Measurements from ENCODE around the gene MLST8.
A peak's percentile ranks its signal among the peaks of the same experiment; 100 is the strongest.

Gene MLST8

DNA sequence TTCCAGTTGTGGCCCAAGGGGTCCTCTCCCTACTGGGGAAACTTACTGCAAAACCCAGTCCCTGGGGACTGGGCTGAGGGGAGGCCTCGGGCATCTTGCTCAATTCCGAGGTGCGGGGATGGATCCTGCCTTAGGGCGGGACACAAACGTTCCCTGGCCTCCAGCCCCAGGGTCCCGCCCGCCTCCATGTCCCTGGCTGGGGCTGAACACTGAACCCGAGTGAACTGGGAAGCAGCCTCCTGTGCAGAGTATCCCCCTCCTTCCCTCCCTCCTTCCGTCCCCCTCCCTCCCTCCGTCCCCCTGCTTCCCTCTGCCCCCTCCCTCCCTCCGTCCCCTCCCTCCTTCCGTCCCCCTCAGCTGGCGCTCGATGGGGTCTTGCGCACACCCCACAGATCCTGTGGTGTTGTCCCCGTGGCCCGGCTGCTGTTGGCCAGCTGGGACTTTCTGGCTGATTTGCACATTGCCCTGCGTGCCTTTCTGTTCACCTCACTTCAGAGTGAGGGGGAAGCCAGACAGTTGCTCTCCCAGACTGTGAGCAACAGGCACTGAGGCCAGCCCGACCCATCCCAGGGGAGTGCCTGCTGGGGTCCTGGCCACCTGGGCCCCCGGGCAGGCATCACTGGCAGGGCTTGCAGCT, 44.2 kb upstream of the MLST8 start:
- no peaks in the 10 kb centered on the region for H3K4me1 ChIP-seq (ENCODE audit: control insufficient read depth, insufficient read depth, low read length)
- peaks cover 0 to 11% of the 10 kb centered on the region in 2 experiments; a peak in 2 of 3 replicates for H3K36me3 ChIP-seq (ENCODE audit: control insufficient read depth in 2 of 2, insufficient read depth in 1 of 2, low read length in 2 of 2)
- TF ChIP-seq, protein P1, sequence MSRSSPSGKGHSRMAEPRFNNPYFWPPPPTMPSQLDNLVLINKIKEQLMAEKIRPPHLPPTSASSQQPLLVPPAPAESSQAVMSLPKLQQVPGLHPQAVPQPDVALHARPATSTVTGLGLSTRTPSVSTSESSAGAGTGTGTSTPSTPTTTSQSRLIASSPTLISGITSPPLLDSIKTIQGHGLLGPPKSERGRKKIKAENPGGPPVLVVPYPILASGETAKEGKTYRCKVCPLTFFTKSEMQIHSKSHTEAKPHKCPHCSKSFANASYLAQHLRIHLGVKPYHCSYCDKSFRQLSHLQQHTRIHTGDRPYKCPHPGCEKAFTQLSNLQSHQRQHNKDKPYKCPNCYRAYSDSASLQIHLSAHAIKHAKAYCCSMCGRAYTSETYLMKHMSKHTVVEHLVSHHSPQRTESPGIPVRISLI (tag by site-specific recombination; IDR thresholded peaks at IDR 0.05): no peak
- TF ChIP-seq ZNF350 (tag by site-specific recombination; IDR thresholded peaks at IDR 0.05) (no peak), ZNF114 (tag by site-specific recombination; IDR thresholded peaks at IDR 0.05) (no peak), SCRT2 (tag by site-specific recombination; IDR thresholded peaks at IDR 0.05) (peak; percentile 29; the same call in 1 of the 2 replicates), ZNF26 (tag by site-specific recombination; IDR thresholded peaks at IDR 0.05) (no peak), OVOL3 (tag by site-specific recombination; IDR thresholded peaks at IDR 0.05) (no peak), KLF1 (tag by site-specific recombination; IDR thresholded peaks at IDR 0.05) (peak; percentile 34), ZNF548 (tag by site-specific recombination; IDR thresholded peaks at IDR 0.05) (no peak), ZBTB8A (tag by site-specific recombination; IDR thresholded peaks at IDR 0.05) (peak; percentile 32; the same call in 1 of the 2 replicates), ZNF521 (tag by site-specific recombination; IDR thresholded peaks at IDR 0.05) (no peak)
- TF ChIP-seq, protein P2, sequence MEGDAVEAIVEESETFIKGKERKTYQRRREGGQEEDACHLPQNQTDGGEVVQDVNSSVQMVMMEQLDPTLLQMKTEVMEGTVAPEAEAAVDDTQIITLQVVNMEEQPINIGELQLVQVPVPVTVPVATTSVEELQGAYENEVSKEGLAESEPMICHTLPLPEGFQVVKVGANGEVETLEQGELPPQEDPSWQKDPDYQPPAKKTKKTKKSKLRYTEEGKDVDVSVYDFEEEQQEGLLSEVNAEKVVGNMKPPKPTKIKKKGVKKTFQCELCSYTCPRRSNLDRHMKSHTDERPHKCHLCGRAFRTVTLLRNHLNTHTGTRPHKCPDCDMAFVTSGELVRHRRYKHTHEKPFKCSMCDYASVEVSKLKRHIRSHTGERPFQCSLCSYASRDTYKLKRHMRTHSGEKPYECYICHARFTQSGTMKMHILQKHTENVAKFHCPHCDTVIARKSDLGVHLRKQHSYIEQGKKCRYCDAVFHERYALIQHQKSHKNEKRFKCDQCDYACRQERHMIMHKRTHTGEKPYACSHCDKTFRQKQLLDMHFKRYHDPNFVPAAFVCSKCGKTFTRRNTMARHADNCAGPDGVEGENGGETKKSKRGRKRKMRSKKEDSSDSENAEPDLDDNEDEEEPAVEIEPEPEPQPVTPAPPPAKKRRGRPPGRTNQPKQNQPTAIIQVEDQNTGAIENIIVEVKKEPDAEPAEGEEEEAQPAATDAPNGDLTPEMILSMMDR (tag by site-specific recombination; IDR thresholded peaks at IDR 0.05): no peak
- TF ChIP-seq, protein P3, sequence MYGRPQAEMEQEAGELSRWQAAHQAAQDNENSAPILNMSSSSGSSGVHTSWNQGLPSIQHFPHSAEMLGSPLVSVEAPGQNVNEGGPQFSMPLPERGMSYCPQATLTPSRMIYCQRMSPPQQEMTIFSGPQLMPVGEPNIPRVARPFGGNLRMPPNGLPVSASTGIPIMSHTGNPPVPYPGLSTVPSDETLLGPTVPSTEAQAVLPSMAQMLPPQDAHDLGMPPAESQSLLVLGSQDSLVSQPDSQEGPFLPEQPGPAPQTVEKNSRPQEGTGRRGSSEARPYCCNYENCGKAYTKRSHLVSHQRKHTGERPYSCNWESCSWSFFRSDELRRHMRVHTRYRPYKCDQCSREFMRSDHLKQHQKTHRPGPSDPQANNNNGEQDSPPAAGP (tag by site-specific recombination; IDR thresholded peaks at IDR 0.05): 0 out of 2 replicates have a peak, but pooled peaks have one; percentile 29
- H3K27ac ChIP-seq (ENCODE audit: extremely low read depth, low read depth, low read length): no peak overlapping the region
- H3K4me3 ChIP-seq (ENCODE audit: low read depth, low read length): no peak overlapping the region
- no peaks in the 10 kb centered on the region for H3K9me3 ChIP-seq (ENCODE audit: control insufficient read depth, insufficient read depth, low read depth, low read length)
- ChIA-PET POLR2A (interaction anchor here (0.6 kb wide), 1 partner anchor 9 kb away, joined by 6 read pairs; no protein-coding TSS in a partner anchor), CTCF (interaction anchor here (0.7 to 1.9 kb wide), 2 partner anchors 9 kb away, joined by 3 to 7 read pairs; no protein-coding TSS in a partner anchor)

DNA sequence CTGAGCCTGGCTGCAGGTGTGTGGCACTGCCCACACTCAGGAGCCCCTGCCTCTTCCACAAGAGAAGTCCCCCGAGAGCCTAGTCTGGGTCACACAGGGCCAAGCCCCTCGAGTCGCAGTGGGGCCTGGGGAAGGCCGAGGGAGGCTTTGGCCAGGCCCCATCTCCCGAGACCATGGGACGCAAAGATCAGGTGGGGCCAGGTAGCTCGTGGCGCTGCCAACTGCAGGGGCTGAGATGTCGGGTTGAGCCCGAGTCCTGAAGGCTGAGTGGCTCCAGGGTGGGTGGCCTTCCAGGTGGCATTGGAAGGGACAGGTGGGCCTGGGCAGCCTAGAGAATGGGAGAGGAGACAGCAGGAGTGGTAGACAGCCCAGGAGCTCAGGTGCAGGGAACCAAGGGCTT, 43.3 kb upstream of the MLST8 start:
- H3K9me3 ChIP-seq (ENCODE audit: control insufficient read depth, insufficient read depth, low read depth, low read length): no peaks in the 10 kb centered on the region
- POLR2A ChIA-PET: interaction anchor here (1.2 kb wide), 1 partner anchor 11 kb away, joined by 3 read pairs; no protein-coding TSS in a partner anchor
- no peak overlapping the region for H3K27ac ChIP-seq (ENCODE audit: extremely low read depth, low read depth, low read length)
- CTCF ChIA-PET: interaction anchor here (0.7 to 1.9 kb wide), 2 partner anchors 8 to 10 kb away, joined by 3 to 7 read pairs; no protein-coding TSS in a partner anchor
- TF ChIP-seq ZNF394 (tag by site-specific recombination; IDR thresholded peaks at IDR 0.05; ENCODE audit: borderline replicate concordance): no peak
- TF ChIP-seq ZNF560 (tag by site-specific recombination; IDR thresholded peaks at IDR 0.05; ENCODE audit: borderline replicate concordance): no peak
- no peak for TF ChIP-seq ZNF37A (tag by site-specific recombination; IDR thresholded peaks at IDR 0.05)
- no peak for TF ChIP-seq ZNF701 (tag by site-specific recombination; IDR thresholded peaks at IDR 0.05)
- H3K36me3 ChIP-seq (ENCODE audit: control insufficient read depth in 2 of 2, insufficient read depth in 1 of 2, low read length in 2 of 2): peaks cover 0 to 19% of the 10 kb centered on the region in 2 experiments; a peak in 2 of 3 replicates
- no peaks in the 10 kb centered on the region for H3K4me1 ChIP-seq (ENCODE audit: control insufficient read depth, insufficient read depth, low read length)
- H3K4me3 ChIP-seq (ENCODE audit: low read depth, low read length): no peak overlapping the region

Data from HEK293 (cell line).